HEK293 (cell line): ENCODE measurements around the gene FOXN4.

Source experiments
- CTCF ChIA-PET: fragments of 350-600 bp; formaldehyde crosslinking; extraction: SDS; loops from one replicate; lab custom pipeline; 2021; ENCODE audit warnings: antibody characterized with exemption; lab: Yijun Ruan, JAX
- POLR2A ChIA-PET: fragments of 300-600 bp; formaldehyde crosslinking; extraction: SDS; loops from one replicate; lab custom pipeline; 2020; ENCODE audit warnings: antibody characterized with exemption, inconsistent platforms; lab: Yijun Ruan, JAX
- H3K27ac ChIP-seq: fragments of 200-500 bp; sonication (Bioruptor generic); 2 replicates; pipeline ENCODE4 v1.5.1; 2014; ENCODE audit warnings: low read depth, low read length, control low read depth, inconsistent platforms; ENCODE audit errors: extremely low read depth
- H3K36me3 ChIP-seq, 2 experiments: fragments of 200-500 bp in 1 of 2; sonication (Bioruptor generic) in 1 of 2; 1 replicate in 1 of 2; 2 replicates in 1 of 2; pipeline ENCODE4 v1.5.1; 2014 to 2017; ENCODE audit warnings: inconsistent platforms in 2 of 2, low read length in 2 of 2; ENCODE audit not compliant: control insufficient read depth in 2 of 2, insufficient read depth in 1 of 2
- H3K4me1 ChIP-seq: fragments of 200-500 bp; sonication (Bioruptor generic); 2 replicates; pipeline ENCODE4 v1.5.1; 2014; ENCODE audit warnings: mild to moderate bottlenecking, low read length, inconsistent platforms; ENCODE audit not compliant: control insufficient read depth, insufficient read depth
- H3K4me3 ChIP-seq: 2 replicates; pipeline ENCODE4 v1.5.1; 2011; ENCODE audit warnings: low read depth, mild to moderate bottlenecking, control low read depth, low read length, moderate library complexity
- H3K9me3 ChIP-seq: fragments of 200-500 bp; sonication (Bioruptor generic); 2 replicates; pipeline ENCODE4 v1.5.1; 2014; ENCODE audit warnings: low read depth, low read length, inconsistent platforms; ENCODE audit not compliant: control insufficient read depth, insufficient read depth
- GLIS2 ChIP-seq: fragments of 450-650 bp; formaldehyde crosslinking; IDR thresholded peaks from 2 replicates; pipeline ENCODE4 v1.5.1; 2016; ENCODE audit warnings: missing biosample characterization, missing genetic modification characterization
- MZF1 ChIP-seq: fragments of 450-650 bp; formaldehyde crosslinking; IDR thresholded peaks from 2 replicates; pipeline ENCODE4 v1.5.1; 2017; ENCODE audit warnings: missing biosample characterization, missing genetic modification characterization, borderline replicate concordance
- OSR2 ChIP-seq: fragments of 450-650 bp; formaldehyde crosslinking; IDR thresholded peaks from 2 replicates; pipeline ENCODE4 v1.5.1; 2016; ENCODE audit warnings: missing biosample characterization, missing genetic modification characterization
- WT1 ChIP-seq: fragments of 450-650 bp; formaldehyde crosslinking; IDR thresholded peaks from 2 replicates; pipeline ENCODE4 v1.5.1; 2016; ENCODE audit warnings: missing biosample characterization, missing genetic modification characterization
- ZBTB44 ChIP-seq: fragments of 450-650 bp; IDR thresholded peaks from 2 replicates; pipeline ENCODE4 v1.5.1; 2018; ENCODE audit warnings: missing biosample characterization, mild to moderate bottlenecking, missing genetic modification characterization
- ZEB2 ChIP-seq: fragments of 450-650 bp; formaldehyde crosslinking; IDR thresholded peaks from 2 replicates; pipeline ENCODE4 v1.5.1; 2016; ENCODE audit warnings: missing biosample characterization, missing genetic modification characterization
- ZNF10 ChIP-seq: fragments of 450-650 bp; formaldehyde crosslinking; IDR thresholded peaks from 2 replicates; pipeline ENCODE4 v1.5.1; 2017; ENCODE audit warnings: missing biosample characterization, missing genetic modification characterization
- ZNF148 ChIP-seq: fragments of 450-650 bp; formaldehyde crosslinking; IDR thresholded peaks from 2 replicates; pipeline ENCODE4 v1.5.0; 2017; ENCODE audit warnings: missing biosample characterization, missing genetic modification characterization, borderline replicate concordance
- ZNF16 ChIP-seq: fragments of 450-650 bp; formaldehyde crosslinking; IDR thresholded peaks from 2 replicates; pipeline ENCODE4 v1.5.1; 2016; ENCODE audit warnings: low read depth, missing biosample characterization, missing genetic modification characterization
- ZNF19 ChIP-seq: fragments of 450-650 bp; formaldehyde crosslinking; IDR thresholded peaks from 2 replicates; pipeline ENCODE4; 2016; ENCODE audit warnings: missing biosample characterization, missing genetic modification characterization, low read depth
- ZNF274 ChIP-seq, 2 experiments: fragments of 200-500 bp in 1 of 2; fragments of 450-650 bp in 1 of 2; sonication (Bioruptor generic) in 1 of 2; formaldehyde crosslinking in 1 of 2; IDR thresholded peaks; 2 replicates each; pipeline versions ENCODE4 v1.5.1 to v1.6.1; 2014 to 2016; ENCODE audit warnings: borderline replicate concordance in 1 of 2, inconsistent platforms in 1 of 2, low read length in 1 of 2, missing biosample characterization in 1 of 2, missing genetic modification characterization in 1 of 2
- ZNF501 ChIP-seq: fragments of 450-650 bp; formaldehyde crosslinking; IDR thresholded peaks from 2 replicates; pipeline ENCODE4 v1.5.1; 2016; ENCODE audit warnings: missing biosample characterization, missing genetic modification characterization
- ZNF645 ChIP-seq: fragments of 450-650 bp; formaldehyde crosslinking; IDR thresholded peaks from 2 replicates; pipeline ENCODE4; 2016; ENCODE audit warnings: missing biosample characterization, missing genetic modification characterization
- ZNF660 ChIP-seq: fragments of 450-650 bp; IDR thresholded peaks from 2 replicates; pipeline ENCODE4 v1.5.1; 2018; ENCODE audit warnings: missing biosample characterization, mild to moderate bottlenecking, missing genetic modification characterization
- ZNF76 ChIP-seq: fragments of 450-650 bp; formaldehyde crosslinking; IDR thresholded peaks from 2 replicates; pipeline ENCODE4; 2016; ENCODE audit warnings: low read depth, missing biosample characterization, missing genetic modification characterization, borderline replicate concordance
- ZNF768 ChIP-seq: fragments of 450-650 bp; formaldehyde crosslinking; IDR thresholded peaks from 2 replicates; pipeline ENCODE4 v1.5.1; 2018; ENCODE audit warnings: missing biosample characterization, mild to moderate bottlenecking, missing genetic modification characterization
- ZSCAN30 ChIP-seq: fragments of 450-650 bp; IDR thresholded peaks from 2 replicates; pipeline ENCODE4 v1.5.1; 2018; ENCODE audit warnings: missing biosample characterization, mild to moderate bottlenecking, missing genetic modification characterization, moderate library complexity
- ZXDB ChIP-seq: fragments of 450-650 bp; formaldehyde crosslinking; IDR thresholded peaks from 2 replicates; pipeline ENCODE4 v1.5.1; 2016; ENCODE audit warnings: missing biosample characterization, missing genetic modification characterization
- TF ChIP-seq, protein P1 (sequence below): fragments of 450-650 bp; formaldehyde crosslinking; IDR thresholded peaks from 2 replicates; pipeline ENCODE4 v1.5.1; 2016; ENCODE audit warnings: missing biosample characterization, missing genetic modification characterization
- TF ChIP-seq, protein P2 (sequence below): fragments of 450-650 bp; formaldehyde crosslinking; IDR thresholded peaks from 2 replicates; pipeline ENCODE4 v1.5.1; 2016; ENCODE audit warnings: missing biosample characterization, missing genetic modification characterization, low read depth
- TF ChIP-seq, protein P3 (sequence below): IDR thresholded peaks from 2 replicates; pipeline ENCODE4 v1.6.1; 2011; ENCODE audit warnings: mild to moderate bottlenecking, low read depth, low read length, borderline replicate concordance

FOXN4 gene

DNA sequence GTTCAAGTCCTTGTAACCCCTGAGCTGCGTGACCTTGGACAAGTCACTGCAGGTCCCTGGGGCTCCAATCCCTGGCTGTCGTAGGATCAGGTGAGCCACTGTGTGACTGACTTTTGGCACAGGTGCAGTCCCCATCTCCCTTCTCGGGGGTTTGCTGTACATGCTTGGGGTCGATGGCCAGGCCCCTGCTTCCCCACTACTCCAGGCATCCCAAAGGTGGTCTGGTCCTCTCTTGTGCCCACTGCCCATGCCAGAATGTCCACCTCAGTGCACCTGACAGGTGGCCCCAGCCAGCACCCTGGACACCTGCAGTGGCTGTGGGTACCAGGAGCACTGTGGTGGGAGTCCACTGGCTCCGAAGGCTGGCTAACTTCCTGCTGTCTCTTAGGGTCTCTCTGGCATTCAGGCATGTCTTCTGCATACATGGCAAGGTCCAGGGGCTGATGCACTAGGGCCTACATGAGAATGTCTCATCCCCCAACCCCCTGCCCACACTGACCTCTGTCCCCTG, 14.7 kb downstream of the FOXN4 start:
- CTCF ChIA-PET, result no interaction called here
- Histone ChIP-seq H3K4me3 (no peak overlapping the region), H3K27ac (no peak overlapping the region), H3K36me3 (no peaks in the 10 kb centered on the region), H3K9me3 (no peaks in the 10 kb centered on the region), H3K4me1 (no peaks in the 10 kb centered on the region)
- TF ChIP-seq, protein P1, sequence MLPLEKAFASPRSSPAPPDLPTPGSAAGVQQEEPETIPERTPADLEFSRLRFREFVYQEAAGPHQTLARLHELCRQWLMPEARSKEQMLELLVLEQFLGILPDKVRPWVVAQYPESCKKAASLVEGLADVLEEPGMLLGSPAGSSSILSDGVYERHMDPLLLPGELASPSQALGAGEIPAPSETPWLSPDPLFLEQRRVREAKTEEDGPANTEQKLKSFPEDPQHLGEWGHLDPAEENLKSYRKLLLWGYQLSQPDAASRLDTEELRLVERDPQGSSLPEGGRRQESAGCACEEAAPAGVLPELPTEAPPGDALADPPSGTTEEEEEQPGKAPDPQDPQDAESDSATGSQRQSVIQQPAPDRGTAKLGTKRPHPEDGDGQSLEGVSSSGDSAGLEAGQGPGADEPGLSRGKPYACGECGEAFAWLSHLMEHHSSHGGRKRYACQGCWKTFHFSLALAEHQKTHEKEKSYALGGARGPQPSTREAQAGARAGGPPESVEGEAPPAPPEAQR, result no peak
- no peak for TF ChIP-seq ZNF501
- no peak for TF ChIP-seq ZNF645 (tag by site-specific recombination)
- POLR2A ChIA-PET, result no interaction called here

DNA sequence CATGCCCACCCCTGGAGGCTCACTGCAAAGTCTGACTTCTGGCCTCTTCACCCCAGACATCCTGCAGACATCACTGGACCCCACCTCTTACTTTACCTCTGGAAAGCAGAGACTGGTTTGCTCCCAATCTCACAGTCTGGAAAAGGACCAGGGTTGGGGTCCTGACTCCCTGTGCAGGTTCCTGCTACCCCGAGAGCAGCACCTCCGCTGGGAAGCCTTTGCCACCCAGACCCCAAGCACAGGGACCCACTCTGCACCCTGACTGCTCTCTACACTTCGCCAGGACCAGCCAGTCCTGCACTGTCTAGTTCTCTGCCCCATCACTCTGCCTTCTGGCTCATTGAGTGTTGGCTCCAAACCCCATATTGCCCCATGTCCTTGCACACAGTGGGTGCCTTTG, 16.0 kb downstream of the FOXN4 start:
- ChIA-PET POLR2A (no interaction called here), CTCF (interaction anchor here (0.5 to 0.9 kb wide), 2 partner anchors 30 to 1484 kb away, joined by 4 to 5 read pairs; no protein-coding TSS in a partner anchor)
- Histone ChIP-seq H3K9me3 (no peaks in the 10 kb centered on the region), H3K4me3 (no peak overlapping the region), H3K36me3 (no peaks in the 10 kb centered on the region), H3K27ac (no peak overlapping the region), H3K4me1 (no peaks in the 10 kb centered on the region)
- TF ChIP-seq ZBTB44 (tag by site-specific recombination) (no peak), GLIS2 (tag by site-specific recombination) (peak; percentile 45; the same call in 1 of the 2 replicates)

- CTCF ChIA-PET, result interaction anchor here (0.5 to 0.9 kb wide), 2 partner anchors 29 to 1485 kb away, joined by 4 to 5 read pairs; no protein-coding TSS in a partner anchor
- no peak overlapping the region for H3K27ac ChIP-seq
- TF ChIP-seq ZEB2 (tag by site-specific recombination) (no peak), MZF1 (no peak), ZNF76 (tag by site-specific recombination) (no peak), ZNF768 (tag by site-specific recombination) (peak; percentile 93), ZNF16 (tag by site-specific recombination) (0 out of 2 replicates have a peak, but pooled peaks have one; percentile 2), ZNF148 (tag by site-specific recombination) (no peak), ZSCAN30 (tag by site-specific recombination) (no peak), ZNF19 (no peak), OSR2 (no peak), ZNF660 (tag by site-specific recombination) (no peak), ZNF10 (tag by site-specific recombination) (no peak), WT1 (tag by site-specific recombination) (no peak), ZXDB (tag by site-specific recombination) (no peak), ZNF274 (IDR thresholded peaks at IDR 0.05; ENCODE audit: low read length) (no peak), ZNF274 (tag by site-specific recombination; IDR thresholded peaks at IDR 0.05; ENCODE audit: borderline replicate concordance) (no peak)
- TF ChIP-seq, protein P2, sequence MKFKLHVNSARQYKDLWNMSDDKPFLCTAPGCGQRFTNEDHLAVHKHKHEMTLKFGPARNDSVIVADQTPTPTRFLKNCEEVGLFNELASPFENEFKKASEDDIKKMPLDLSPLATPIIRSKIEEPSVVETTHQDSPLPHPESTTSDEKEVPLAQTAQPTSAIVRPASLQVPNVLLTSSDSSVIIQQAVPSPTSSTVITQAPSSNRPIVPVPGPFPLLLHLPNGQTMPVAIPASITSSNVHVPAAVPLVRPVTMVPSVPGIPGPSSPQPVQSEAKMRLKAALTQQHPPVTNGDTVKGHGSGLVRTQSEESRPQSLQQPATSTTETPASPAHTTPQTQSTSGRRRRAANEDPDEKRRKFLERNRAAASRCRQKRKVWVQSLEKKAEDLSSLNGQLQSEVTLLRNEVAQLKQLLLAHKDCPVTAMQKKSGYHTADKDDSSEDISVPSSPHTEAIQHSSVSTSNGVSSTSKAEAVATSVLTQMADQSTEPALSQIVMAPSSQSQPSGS, result no peak
- TF ChIP-seq, protein P3, sequence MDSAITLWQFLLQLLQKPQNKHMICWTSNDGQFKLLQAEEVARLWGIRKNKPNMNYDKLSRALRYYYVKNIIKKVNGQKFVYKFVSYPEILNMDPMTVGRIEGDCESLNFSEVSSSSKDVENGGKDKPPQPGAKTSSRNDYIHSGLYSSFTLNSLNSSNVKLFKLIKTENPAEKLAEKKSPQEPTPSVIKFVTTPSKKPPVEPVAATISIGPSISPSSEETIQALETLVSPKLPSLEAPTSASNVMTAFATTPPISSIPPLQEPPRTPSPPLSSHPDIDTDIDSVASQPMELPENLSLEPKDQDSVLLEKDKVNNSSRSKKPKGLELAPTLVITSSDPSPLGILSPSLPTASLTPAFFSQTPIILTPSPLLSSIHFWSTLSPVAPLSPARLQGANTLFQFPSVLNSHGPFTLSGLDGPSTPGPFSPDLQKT, result no peak
These were observed 16.8 kb downstream of the FOXN4 start for GRCh38 chr12:109292342-109292711.

More at GRCh38 chr12:109292342-109292711, 16.8 kb downstream of the FOXN4 start:
- POLR2A ChIA-PET, result no interaction called here
- Histone ChIP-seq H3K4me1 (no peaks in the 10 kb centered on the region), H3K4me3 (no peak overlapping the region), H3K36me3 (no peaks in the 10 kb centered on the region), H3K9me3 (no peaks in the 10 kb centered on the region)
